ENCODE measurements around the gene RER1. TPM values are rescaled to one million over a fixed set of nuclear protein-coding genes. Genes with fewer than 3 reads are reported as not detected.

The RER1 gene
- total and polyA plus RNA-seq, 10 donors, result 51.1 to 131 (median 79.0) TPM

- Histone ChIP-seq H3K4me3 (no peak overlapping the region), H3K9me3 (peaks cover 0 to 15% (median 10%) of the 10 kb centered on the region in 8 donors), H3K27ac (no peak overlapping the region), H3K27me3 (replicated peaks in 1 of 7) (peaks cover 0 to 92% (median 12%) of the 10 kb centered on the region in 7 donors), H3K36me3 (no peaks in the 10 kb centered on the region), H3K4me1 (no peaks in the 10 kb centered on the region)
- TF ChIP-seq POLR2A (IDR thresholded peaks at IDR 0.05) (no peak), CTCF (IDR thresholded peaks at IDR 0.05 in 8 of 11, conservative IDR thresholded peaks at IDR 0.05 in 3 of 11) (no peak), POLR2AphosphoS5 (IDR thresholded peaks at IDR 0.05) (no peak)
- no peak for DNase-seq
- WGBS, 5 donors, result 38 to 82% (median 67%) methylated on average over 2 to 16 of the region's 16 CpGs
- intact Hi-C loops (cut with DNase I; ENCODE audit: low total_unique reads), result no loop called here
Observed at GRCh38 chr1:2432441-2432844, 40.8 kb downstream of the RER1 start.

DNA sequence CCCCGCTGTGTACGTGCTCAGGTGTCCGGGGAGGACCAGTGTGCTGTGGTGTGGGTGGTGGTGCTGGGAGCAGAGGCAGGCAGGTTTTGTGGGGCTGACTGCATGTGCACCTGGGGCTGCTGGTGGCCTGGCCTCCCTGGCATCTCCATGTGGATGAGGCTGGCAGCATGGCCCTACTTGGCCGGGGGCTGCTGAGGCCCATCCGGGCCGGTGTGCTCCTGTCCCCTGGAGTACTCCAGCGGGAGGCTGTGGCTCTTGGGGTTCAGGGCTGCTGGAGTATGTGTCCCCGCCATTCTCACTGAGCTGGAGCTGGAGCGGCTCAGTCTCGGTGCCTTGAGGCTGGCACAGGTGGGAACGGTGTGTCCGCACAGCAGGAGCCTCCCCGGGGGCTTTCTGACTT is 41.6 kb downstream of the RER1 start:
- H3K4me3 ChIP-seq, result no peak overlapping the region
- no peaks in the 10 kb centered on the region for H3K4me1 ChIP-seq
- intact Hi-C loops (cut with DNase I; ENCODE audit: low total_unique reads), result no loop called here
- no peak for DNase-seq
- peaks cover 0 to 15% (median 10%) of the 10 kb centered on the region in 8 donors for H3K9me3 ChIP-seq
- H3K36me3 ChIP-seq, result no peaks in the 10 kb centered on the region
- WGBS, 5 donors, result 73 to 89% (median 85%) methylated on average over 12 to 13 of the region's 13 CpGs
- H3K27me3 ChIP-seq (replicated peaks in 1 of 7), result peaks cover 0 to 92% (median 12%) of the 10 kb centered on the region in 7 donors
- TF ChIP-seq POLR2AphosphoS5 (IDR thresholded peaks at IDR 0.05) (no peak), CTCF (IDR thresholded peaks at IDR 0.05 in 8 of 11, conservative IDR thresholded peaks at IDR 0.05 in 3 of 11) (no peak), POLR2A (IDR thresholded peaks at IDR 0.05) (no peak)
- no peak overlapping the region for H3K27ac ChIP-seq

GRCh38 chr1:2433936-2434655 is 42.5 kb downstream of the RER1 start:
- Histone ChIP-seq H3K9me3 (peaks cover 0 to 14% (median 10%) of the 10 kb centered on the region in 8 donors), H3K36me3 (no peaks in the 10 kb centered on the region), H3K4me1 (no peaks in the 10 kb centered on the region), H3K27ac (no peak overlapping the region), H3K27me3 (replicated peaks in 1 of 7) (peaks cover 0 to 92% (median 12%) of the 10 kb centered on the region in 7 donors), H3K4me3 (no peak overlapping the region)
- TF ChIP-seq POLR2AphosphoS5 (IDR thresholded peaks at IDR 0.05) (no peak), POLR2A (IDR thresholded peaks at IDR 0.05) (no peak), CTCF (IDR thresholded peaks at IDR 0.05 in 8 of 11, conservative IDR thresholded peaks at IDR 0.05 in 3 of 11) (no peak)
- WGBS, 5 donors, result 58 to 77% (median 63%) methylated on average over 19 to 34 of the region's 34 CpGs
- intact Hi-C loops (cut with DNase I; ENCODE audit: low total_unique reads), result no loop called here
- DNase-seq, result no peak

DNA sequence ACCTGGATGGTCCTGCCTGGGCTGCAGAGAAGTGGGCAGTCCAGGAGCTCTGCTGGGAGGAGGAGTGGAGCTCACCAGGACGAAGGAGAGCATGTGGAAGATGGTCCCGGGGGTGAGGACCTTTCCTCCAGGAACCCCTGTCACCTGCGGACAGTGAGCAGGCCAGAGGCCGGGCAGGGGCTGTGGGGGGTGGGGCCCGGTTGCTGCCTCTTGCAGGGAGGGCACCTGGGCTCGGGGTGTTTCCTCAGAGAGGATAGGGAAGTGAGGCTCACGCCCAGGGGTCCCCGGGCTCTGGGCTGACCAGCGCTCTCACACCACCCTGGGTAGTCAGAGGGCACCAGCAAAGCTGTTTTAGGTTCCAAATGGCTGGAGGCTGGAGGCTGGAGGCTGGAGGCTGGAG is 43.5 kb downstream of the RER1 start:
- intact Hi-C loops (cut with DNase I; ENCODE audit: low total_unique reads), result no loop called here
- WGBS, 5 donors, result 43 to 74% (median 65%) methylated on average over 6 to 9 of the region's 9 CpGs
- Histone ChIP-seq H3K9me3 (peaks cover 0 to 4% (median 1%) of the 10 kb centered on the region in 8 donors), H3K27ac (no peak overlapping the region), H3K4me3 (no peak overlapping the region), H3K36me3 (no peaks in the 10 kb centered on the region), H3K27me3 (replicated peaks in 1 of 7) (peaks cover 0 to 92% (median 10%) of the 10 kb centered on the region in 7 donors), H3K4me1 (no peaks in the 10 kb centered on the region)
- TF ChIP-seq POLR2AphosphoS5 (IDR thresholded peaks at IDR 0.05) (no peak), CTCF (IDR thresholded peaks at IDR 0.05 in 8 of 11, conservative IDR thresholded peaks at IDR 0.05 in 3 of 11) (no peak), POLR2A (IDR thresholded peaks at IDR 0.05) (no peak)
- no peak for DNase-seq

Measured in spleen (tissue), 11 donors.